Omental fat pad (tissue), 4 donors: Measurements from ENCODE around the gene KAT6B. TPM values are rescaled to one million over a fixed set of nuclear protein-coding genes. Genes with fewer than 3 reads are reported as not detected.

ENCODE experiments used
- ATAC-seq: fragments of 150-250 bp; one replicate; pipeline ENCODE4 v1.9.1; 2016; ENCODE audit warnings: mild to moderate bottlenecking, moderate library complexity; ENCODE audit not compliant: low FRiP score
- DNase-seq: peaks from one replicate; pipeline ENCODE4 v3.0.0-alpha.2; 2019; ENCODE audit warnings: low spot score
- CTCF ChIP-seq, 3 donors: fragments of 450-650 bp; IDR thresholded peaks; one replicate each; pipeline ENCODE4 v1.5.1; 2016 to 2017; ENCODE audit warnings: antibody characterized with exemption in 3 of 3, mild to moderate bottlenecking in 3 of 3, moderate library complexity in 2 of 3
- total RNA-seq, 4 donors: library from RNA; depleted of rRNA; stranded (reverse); fragments of >200 nt; gene quantifications; one replicate each; pipeline ENCODE4 v1.1.0, GENCODE V29; 2016

The KAT6B gene
- total RNA-seq, 4 donors from 2014 or later, result 32.2 to 50.3 (median 37.6) TPM

GRCh38 chr10:74958316-74958715, 131.9 kb downstream of the KAT6B start:
- no peak for DNase-seq
- ATAC-seq, result no peak
- no peak for TF ChIP-seq CTCF (IDR thresholded peaks at IDR 0.05)

GRCh38 chr10:74960670-74961069, 134.3 kb downstream of the KAT6B start:
- ATAC-seq (no peak), DNase-seq (no peak)
- TF ChIP-seq CTCF (IDR thresholded peaks at IDR 0.05), result no peak

GRCh38 chr10:74962517-74962916, 136.1 kb downstream of the KAT6B start:
- TF ChIP-seq CTCF (IDR thresholded peaks at IDR 0.05), result no peak
- ATAC-seq (no peak), DNase-seq (no peak)

- no peak for DNase-seq
- no peak for ATAC-seq
- TF ChIP-seq CTCF (IDR thresholded peaks at IDR 0.05), result no peak
Observed at GRCh38 chr10:74963549-74963948, 137.1 kb downstream of the KAT6B start.

- DNase-seq (no peak), ATAC-seq (no peak)
- TF ChIP-seq CTCF (IDR thresholded peaks at IDR 0.05), result no peak
Observed at GRCh38 chr10:74967911-74968666, 141.7 kb downstream of the KAT6B start.

- TF ChIP-seq CTCF (IDR thresholded peaks at IDR 0.05), result no peak
- no peak for ATAC-seq
- DNase-seq, result no peak
Observed at GRCh38 chr10:74968667-74969061, 142.3 kb downstream of the KAT6B start.

- TF ChIP-seq CTCF (IDR thresholded peaks at IDR 0.05), result no peak
- DNase-seq (no peak), ATAC-seq (no peak)
Observed at GRCh38 chr10:74969093-74969492, 142.7 kb downstream of the KAT6B start.
